ENCODE results near the gene FN1.
A peak's percentile ranks its signal among the peaks of the same experiment; 100 is the strongest.
"Not testable (repeated sequence)": the region's sequence is repeated elsewhere in the genome, so short reads cannot be mapped to it uniquely, and the experiment has no call there.

Gene FN1

DNA sequence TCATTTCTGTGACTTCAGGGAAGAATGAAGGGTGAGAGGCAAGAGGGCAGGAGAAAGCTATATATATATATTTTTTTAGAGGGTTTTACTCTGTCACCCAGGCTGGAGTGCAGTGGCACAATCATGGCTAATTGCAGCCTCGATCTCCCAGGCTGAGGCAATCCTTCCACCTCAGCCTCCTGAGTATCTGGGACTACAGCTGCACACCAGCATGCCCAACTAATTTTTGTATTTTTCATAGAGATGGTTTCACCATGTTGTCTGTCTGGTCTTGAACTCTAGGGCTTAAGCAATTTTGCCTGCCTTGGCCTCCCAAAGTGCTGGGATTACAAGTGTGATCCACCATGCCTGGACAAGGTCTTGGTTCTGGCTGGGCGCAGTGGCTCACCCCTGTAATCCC, 120.6 kb downstream of the FN1 start:
- no peak for DNase-seq (ENCODE audit: low read depth)
- TF ChIP-seq, protein P1, sequence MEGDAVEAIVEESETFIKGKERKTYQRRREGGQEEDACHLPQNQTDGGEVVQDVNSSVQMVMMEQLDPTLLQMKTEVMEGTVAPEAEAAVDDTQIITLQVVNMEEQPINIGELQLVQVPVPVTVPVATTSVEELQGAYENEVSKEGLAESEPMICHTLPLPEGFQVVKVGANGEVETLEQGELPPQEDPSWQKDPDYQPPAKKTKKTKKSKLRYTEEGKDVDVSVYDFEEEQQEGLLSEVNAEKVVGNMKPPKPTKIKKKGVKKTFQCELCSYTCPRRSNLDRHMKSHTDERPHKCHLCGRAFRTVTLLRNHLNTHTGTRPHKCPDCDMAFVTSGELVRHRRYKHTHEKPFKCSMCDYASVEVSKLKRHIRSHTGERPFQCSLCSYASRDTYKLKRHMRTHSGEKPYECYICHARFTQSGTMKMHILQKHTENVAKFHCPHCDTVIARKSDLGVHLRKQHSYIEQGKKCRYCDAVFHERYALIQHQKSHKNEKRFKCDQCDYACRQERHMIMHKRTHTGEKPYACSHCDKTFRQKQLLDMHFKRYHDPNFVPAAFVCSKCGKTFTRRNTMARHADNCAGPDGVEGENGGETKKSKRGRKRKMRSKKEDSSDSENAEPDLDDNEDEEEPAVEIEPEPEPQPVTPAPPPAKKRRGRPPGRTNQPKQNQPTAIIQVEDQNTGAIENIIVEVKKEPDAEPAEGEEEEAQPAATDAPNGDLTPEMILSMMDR (IDR thresholded peaks at IDR 0.05; ENCODE audit: insufficient read depth, low read depth, low read length, missing control alignments), result no peak
- no peak overlapping the region for H3K4me3 ChIP-seq (ENCODE audit: low read length)

DNA sequence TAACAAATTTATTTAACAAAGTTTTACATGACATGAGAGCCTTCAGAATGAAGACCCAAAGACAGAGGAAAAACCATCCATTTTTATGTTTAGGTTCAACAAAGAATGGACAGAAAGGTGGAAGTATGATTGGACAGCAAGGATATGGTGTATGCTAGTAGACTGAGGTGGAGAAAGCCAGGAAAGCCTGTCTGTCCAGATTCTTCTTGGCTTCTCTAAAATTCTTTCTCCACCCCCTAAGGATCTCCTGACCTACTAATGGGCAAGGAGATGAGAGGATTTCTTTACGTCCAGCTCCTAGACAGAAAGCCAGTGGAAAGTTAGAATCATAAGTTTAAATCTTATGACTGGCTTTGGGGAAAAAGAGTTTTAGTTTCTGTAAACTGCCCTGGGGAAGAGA, 121.0 kb downstream of the FN1 start:
- TF ChIP-seq, protein P1 (IDR thresholded peaks at IDR 0.05; ENCODE audit: insufficient read depth, low read depth, low read length, missing control alignments), result no peak
- no peak overlapping the region for H3K4me3 ChIP-seq (ENCODE audit: low read length)
- peak; percentile 46 for DNase-seq (ENCODE audit: low read depth)

DNA sequence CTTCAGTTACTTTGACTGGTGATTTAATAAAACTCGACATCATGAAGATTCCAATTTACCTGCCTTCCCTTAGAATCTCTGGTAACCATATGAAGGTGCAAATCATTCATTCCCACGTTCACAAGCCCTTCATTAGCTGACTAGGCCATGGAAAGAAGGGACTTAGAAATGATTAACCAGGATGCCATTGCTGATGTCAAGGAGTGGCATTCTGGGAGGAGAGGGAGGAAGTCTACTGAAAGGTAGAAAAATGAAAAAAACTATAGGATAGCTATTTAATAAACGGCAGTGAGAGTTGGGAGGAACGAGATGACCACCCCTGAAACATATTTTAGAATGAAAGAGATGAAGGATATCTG, 122.6 kb downstream of the FN1 start:
- TF ChIP-seq, protein P1 (IDR thresholded peaks at IDR 0.05; ENCODE audit: insufficient read depth, low read depth, low read length, missing control alignments), result no peak
- no peak overlapping the region for H3K4me3 ChIP-seq (ENCODE audit: low read length)
- DNase-seq (ENCODE audit: low read depth), result no peak

DNA sequence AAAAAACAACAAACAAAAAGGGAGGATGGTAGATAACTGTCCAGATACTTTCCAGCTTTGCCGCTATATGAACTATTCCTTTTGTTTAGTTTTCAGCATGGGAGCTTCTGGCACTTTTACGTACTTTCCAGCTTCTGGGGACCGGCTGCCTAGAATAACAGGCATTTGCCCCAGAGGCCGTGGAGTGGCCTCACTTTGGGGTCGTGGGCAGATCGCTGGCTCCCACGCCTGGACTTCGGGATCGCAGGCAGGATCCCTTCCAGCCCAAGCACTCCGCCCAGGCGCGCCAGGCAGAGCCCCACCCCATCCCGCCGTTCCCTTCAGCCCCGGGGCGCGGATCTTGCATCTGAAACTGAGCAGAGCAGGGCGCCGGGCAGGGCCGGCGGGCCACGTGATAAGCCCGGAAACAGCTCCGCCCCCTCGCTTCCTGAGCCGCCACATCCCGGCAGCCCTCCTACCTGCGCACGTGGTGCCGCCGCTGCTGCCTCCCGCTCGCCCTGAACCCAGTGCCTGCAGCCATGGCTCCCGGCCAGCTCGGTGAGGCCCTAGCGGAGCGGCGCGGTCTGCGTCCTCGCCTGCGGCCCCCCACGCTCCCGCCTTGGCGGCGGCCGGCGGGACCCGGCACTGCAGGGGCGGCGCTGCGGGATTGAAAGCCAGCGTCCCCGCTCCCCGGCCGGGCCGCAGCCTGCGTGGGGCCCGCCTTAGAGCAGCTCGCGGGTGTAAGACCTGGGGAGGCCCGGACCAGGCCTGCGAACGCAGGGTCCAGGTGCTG, 124.1 kb downstream of the FN1 start, which contains the start of gene ATIC:
ATIC (plus strand) TSS at position 435 of the 772 bp plus-strand sequence; CDS start at position 519, 84 bp downstream.
- peak within 1 kb of the TSS; percentile 51 for H3K4me3 ChIP-seq (ENCODE audit: low read length)
- TF ChIP-seq, protein P1 (IDR thresholded peaks at IDR 0.05; ENCODE audit: insufficient read depth, low read depth, low read length, missing control alignments), result no peak
- peak; percentile 97 for DNase-seq (ENCODE audit: low read depth)

DNA sequence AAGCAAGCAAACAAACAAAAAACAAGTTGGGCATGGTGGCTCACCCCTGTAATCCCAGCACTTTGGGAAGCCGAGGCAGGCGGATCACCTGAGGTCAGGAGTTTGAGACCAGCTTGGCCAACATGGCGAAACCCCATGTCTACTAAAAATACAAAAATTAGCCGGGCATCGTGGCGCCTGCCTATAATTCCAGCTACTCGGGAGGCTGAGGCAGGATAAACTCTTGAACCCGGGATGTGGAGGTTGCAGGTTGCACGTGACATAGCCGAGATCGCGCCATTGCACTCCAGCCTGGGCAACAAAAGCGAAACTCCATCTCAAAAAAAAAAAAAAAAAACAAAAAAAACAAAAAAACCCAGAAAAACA, 124.6 kb downstream of the FN1 start:
- DNase-seq (ENCODE audit: low read depth), result not testable (repeated sequence)
- H3K4me3 ChIP-seq (ENCODE audit: low read length), result peak overlapping the region; percentile 51

Data from epithelial cell of esophagus (primary cell).